ENCODE data around the gene IGF2R.
A peak's percentile ranks its signal among the peaks of the same experiment; 100 is the strongest.
"Not testable (repeated sequence)": the region's sequence is repeated elsewhere in the genome, so short reads cannot be mapped to it uniquely, and the experiment has no call there.

Gene IGF2R

GRCh38 chr6:160101277-160102205, 132.7 kb downstream of the IGF2R start:
- DNase-seq (ENCODE audit: low read depth in 3 of 3), result no peak

- DNase-seq (ENCODE audit: low read depth in 3 of 3), result no peak
Observed at GRCh38 chr6:160102399-160102798, 133.5 kb downstream of the IGF2R start.

GRCh38 chr6:160102956-160103824, 134.3 kb downstream of the IGF2R start:
- DNase-seq (ENCODE audit: low read depth in 3 of 3), result peak in 1 of 3 donors; percentile 7

- DNase-seq (ENCODE audit: low read depth in 3 of 3), result no peak
Observed at GRCh38 chr6:160103825-160104100, 134.9 kb downstream of the IGF2R start.

GRCh38 chr6:160104821-160105517, 136.1 kb downstream of the IGF2R start:
- no peak for DNase-seq (ENCODE audit: low read depth in 3 of 3)

- DNase-seq (ENCODE audit: low read depth in 3 of 3), result no peak
Observed at GRCh38 chr6:160106010-160106409, 137.1 kb downstream of the IGF2R start.

GRCh38 chr6:160106701-160107100, 137.8 kb downstream of the IGF2R start:
- no peak for DNase-seq (ENCODE audit: low read depth in 3 of 3)

- DNase-seq (ENCODE audit: low read depth in 3 of 3), result no peak
Observed at GRCh38 chr6:160108077-160108476, 139.2 kb downstream of the IGF2R start.

- no peak for DNase-seq (ENCODE audit: low read depth in 3 of 3)
Observed at GRCh38 chr6:160110586-160111123, 141.8 kb downstream of the IGF2R start.

GRCh38 chr6:160111806-160112205, 142.9 kb downstream of the IGF2R start:
- DNase-seq (ENCODE audit: low read depth in 3 of 3), result no peak

GRCh38 chr6:160112628-160113299, 143.9 kb downstream of the IGF2R start:
- DNase-seq (ENCODE audit: low read depth in 3 of 3), result no peak

GRCh38 chr6:160114536-160114935, 145.7 kb downstream of the IGF2R start:
- not testable (repeated sequence) for DNase-seq (ENCODE audit: low read depth in 3 of 3)

GRCh38 chr6:160115421-160115820, 146.5 kb downstream of the IGF2R start:
- DNase-seq (ENCODE audit: low read depth in 3 of 3), result no peak

GRCh38 chr6:160116411-160116810, 147.5 kb downstream of the IGF2R start:
- no peak for DNase-seq (ENCODE audit: low read depth in 3 of 3)

GRCh38 chr6:160117137-160117536, 148.3 kb downstream of the IGF2R start:
- DNase-seq (ENCODE audit: low read depth in 3 of 3), result no peak

- DNase-seq (ENCODE audit: low read depth in 3 of 3), result no peak
Observed at GRCh38 chr6:160118620-160119229, 149.8 kb downstream of the IGF2R start.

- DNase-seq (ENCODE audit: low read depth in 3 of 3), result no peak
Observed at GRCh38 chr6:160120087-160120486, 151.2 kb downstream of the IGF2R start.

GRCh38 chr6:160121558-160121957, 152.7 kb downstream of the IGF2R start, which contains the start of gene SLC22A1:
SLC22A1 (plus strand) TSS chr6:160121815; CDS start chr6:160121936, 121 bp downstream.
- DNase-seq (ENCODE audit: low read depth in 3 of 3), result no peak

- no peak for DNase-seq (ENCODE audit: low read depth in 3 of 3)
Observed at GRCh38 chr6:160121981-160122380, 153.1 kb downstream of the IGF2R start.

- no peak for DNase-seq (ENCODE audit: low read depth in 3 of 3)
Observed at GRCh38 chr6:160122744-160123143, 153.9 kb downstream of the IGF2R start.

GRCh38 chr6:160124007-160124406, 155.1 kb downstream of the IGF2R start:
- DNase-seq (ENCODE audit: low read depth in 3 of 3), result no peak
